Lower leg skin (tissue), 3 donors: ENCODE data around the gene UTF1.

Source experiments
- POLR2A ChIP-seq, 2 donors: fragments of 450-650 bp; IDR thresholded peaks; one replicate each; pipeline ENCODE4 v1.6.1; 2016 to 2017; ENCODE audit warnings: antibody characterized with exemption in 2 of 2, mild to moderate bottlenecking in 1 of 2, moderate library complexity in 1 of 2
- TF ChIP-seq, protein P1 (sequence below), 3 donors: fragments of 450-650 bp; IDR thresholded peaks; one replicate each; pipeline ENCODE4 v1.5.1; 2016; ENCODE audit warnings: antibody characterized with exemption in 3 of 3, mild to moderate bottlenecking in 3 of 3, moderate library complexity in 2 of 3

DNA sequence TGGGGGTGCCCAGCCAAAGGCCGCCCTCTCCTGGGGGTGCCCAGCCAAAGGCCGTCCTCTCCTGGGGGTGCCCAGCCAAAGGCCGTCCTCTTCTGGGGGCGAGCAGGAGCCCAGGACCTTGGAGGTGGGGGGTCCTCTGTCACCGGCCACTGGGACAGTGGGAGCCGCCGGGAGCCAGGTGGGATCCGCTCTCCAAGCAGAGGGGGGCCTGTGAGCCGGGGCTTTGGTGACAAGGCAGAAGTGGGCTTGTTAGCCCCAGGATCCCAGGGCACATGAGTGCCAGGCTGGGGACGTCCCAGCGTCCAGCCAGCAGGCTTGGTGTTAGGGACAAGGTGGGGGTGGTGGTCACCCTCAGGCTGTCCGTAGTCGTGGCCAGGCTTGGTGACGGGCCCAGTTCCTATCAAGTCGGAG, 29.4 kb upstream of the UTF1 start:
- TF ChIP-seq POLR2A (IDR thresholded peaks at IDR 0.05): no peak
- TF ChIP-seq, protein P1, sequence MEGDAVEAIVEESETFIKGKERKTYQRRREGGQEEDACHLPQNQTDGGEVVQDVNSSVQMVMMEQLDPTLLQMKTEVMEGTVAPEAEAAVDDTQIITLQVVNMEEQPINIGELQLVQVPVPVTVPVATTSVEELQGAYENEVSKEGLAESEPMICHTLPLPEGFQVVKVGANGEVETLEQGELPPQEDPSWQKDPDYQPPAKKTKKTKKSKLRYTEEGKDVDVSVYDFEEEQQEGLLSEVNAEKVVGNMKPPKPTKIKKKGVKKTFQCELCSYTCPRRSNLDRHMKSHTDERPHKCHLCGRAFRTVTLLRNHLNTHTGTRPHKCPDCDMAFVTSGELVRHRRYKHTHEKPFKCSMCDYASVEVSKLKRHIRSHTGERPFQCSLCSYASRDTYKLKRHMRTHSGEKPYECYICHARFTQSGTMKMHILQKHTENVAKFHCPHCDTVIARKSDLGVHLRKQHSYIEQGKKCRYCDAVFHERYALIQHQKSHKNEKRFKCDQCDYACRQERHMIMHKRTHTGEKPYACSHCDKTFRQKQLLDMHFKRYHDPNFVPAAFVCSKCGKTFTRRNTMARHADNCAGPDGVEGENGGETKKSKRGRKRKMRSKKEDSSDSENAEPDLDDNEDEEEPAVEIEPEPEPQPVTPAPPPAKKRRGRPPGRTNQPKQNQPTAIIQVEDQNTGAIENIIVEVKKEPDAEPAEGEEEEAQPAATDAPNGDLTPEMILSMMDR (IDR thresholded peaks at IDR 0.05): no peak
